Stimulated activated naive CD8-positive, alpha-beta T cell treated with anti-CD3 and anti-CD28 coated beads, Interleukin-15, Interleukin-2, amounts not matched to agents 100 ng/mL and 50 ng/mL, for 24 hours (primary cell): Measurements from ENCODE around the gene ACOT11.

Source experiments
- H3K27ac Mint-ChIP-seq: one replicate; pipeline ENCODE4 v1.8.0; 2021; ENCODE audit warnings: mild to moderate bottlenecking, mixed read lengths
- H3K27me3 Mint-ChIP-seq: one replicate; pipeline ENCODE4 v1.8.0; 2021; ENCODE audit warnings: mixed read lengths
- H3K36me3 Mint-ChIP-seq: one replicate; pipeline ENCODE4 v1.8.0; 2021; ENCODE audit warnings: low read depth, mixed read lengths
- H3K4me1 Mint-ChIP-seq: one replicate; pipeline ENCODE4 v1.8.0; 2021; ENCODE audit warnings: low read depth, mixed read lengths
- H3K4me3 Mint-ChIP-seq: one replicate; pipeline ENCODE4 v1.8.0; 2021; ENCODE audit warnings: mild to moderate bottlenecking, mixed read lengths
- H3K9me3 Mint-ChIP-seq: one replicate; pipeline ENCODE4 v1.8.0; 2021; ENCODE audit warnings: mixed read lengths

Gene ACOT11

GRCh38 chr1:54567961-54568360 lies 19.9 kb downstream of the ACOT11 start:
- H3K4me1 Mint-ChIP-seq = no peaks in the 10 kb centered on the region
- H3K27me3 Mint-ChIP-seq = no peaks in the 10 kb centered on the region
- no peak overlapping the region for H3K27ac Mint-ChIP-seq
- H3K9me3 Mint-ChIP-seq = no peaks in the 10 kb centered on the region
- H3K4me3 Mint-ChIP-seq = no peak overlapping the region
- no peaks in the 10 kb centered on the region for H3K36me3 Mint-ChIP-seq

GRCh38 chr1:54569339-54569738 lies 21.3 kb downstream of the ACOT11 start:
- no peak overlapping the region for H3K4me3 Mint-ChIP-seq
- no peaks in the 10 kb centered on the region for H3K27me3 Mint-ChIP-seq
- H3K27ac Mint-ChIP-seq = no peak overlapping the region
- no peaks in the 10 kb centered on the region for H3K9me3 Mint-ChIP-seq
- no peaks in the 10 kb centered on the region for H3K4me1 Mint-ChIP-seq
- no peaks in the 10 kb centered on the region for H3K36me3 Mint-ChIP-seq

- no peaks in the 10 kb centered on the region for H3K4me1 Mint-ChIP-seq
- no peaks in the 10 kb centered on the region for H3K9me3 Mint-ChIP-seq
- H3K4me3 Mint-ChIP-seq = no peak overlapping the region
- H3K36me3 Mint-ChIP-seq = no peaks in the 10 kb centered on the region
- H3K27ac Mint-ChIP-seq = no peak overlapping the region
- H3K27me3 Mint-ChIP-seq = no peaks in the 10 kb centered on the region
Observed at GRCh38 chr1:54570161-54570560, 22.1 kb downstream of the ACOT11 start.

- Mint-ChIP-seq H3K9me3 (no peaks in the 10 kb centered on the region), H3K27ac (no peak overlapping the region), H3K36me3 (no peaks in the 10 kb centered on the region), H3K4me1 (no peaks in the 10 kb centered on the region), H3K27me3 (no peaks in the 10 kb centered on the region), H3K4me3 (no peak overlapping the region)
Observed at GRCh38 chr1:54571326-54571725, 23.3 kb downstream of the ACOT11 start.

GRCh38 chr1:54571803-54572541 lies 23.9 kb downstream of the ACOT11 start:
- H3K27me3 Mint-ChIP-seq = no peaks in the 10 kb centered on the region
- no peaks in the 10 kb centered on the region for H3K36me3 Mint-ChIP-seq
- H3K4me1 Mint-ChIP-seq = no peaks in the 10 kb centered on the region
- H3K9me3 Mint-ChIP-seq = no peaks in the 10 kb centered on the region
- H3K27ac Mint-ChIP-seq = no peak overlapping the region
- no peak overlapping the region for H3K4me3 Mint-ChIP-seq

GRCh38 chr1:54572542-54572850 lies 24.5 kb downstream of the ACOT11 start:
- Mint-ChIP-seq H3K27me3 (no peaks in the 10 kb centered on the region), H3K36me3 (no peaks in the 10 kb centered on the region), H3K9me3 (no peaks in the 10 kb centered on the region), H3K4me3 (no peak overlapping the region), H3K27ac (no peak overlapping the region), H3K4me1 (no peaks in the 10 kb centered on the region)

- Mint-ChIP-seq H3K4me3 (no peak overlapping the region), H3K27ac (no peak overlapping the region), H3K9me3 (no peaks in the 10 kb centered on the region), H3K4me1 (no peaks in the 10 kb centered on the region), H3K27me3 (no peaks in the 10 kb centered on the region), H3K36me3 (no peaks in the 10 kb centered on the region)
Observed at GRCh38 chr1:54574158-54574778, 26.2 kb downstream of the ACOT11 start.

GRCh38 chr1:54575161-54575560 lies 27.1 kb downstream of the ACOT11 start:
- Mint-ChIP-seq H3K4me1 (no peaks in the 10 kb centered on the region), H3K27me3 (no peaks in the 10 kb centered on the region), H3K4me3 (no peak overlapping the region), H3K9me3 (no peaks in the 10 kb centered on the region), H3K27ac (no peak overlapping the region), H3K36me3 (no peaks in the 10 kb centered on the region)

- H3K27ac Mint-ChIP-seq = no peak overlapping the region
- H3K27me3 Mint-ChIP-seq = no peaks in the 10 kb centered on the region
- no peaks in the 10 kb centered on the region for H3K9me3 Mint-ChIP-seq
- H3K36me3 Mint-ChIP-seq = no peaks in the 10 kb centered on the region
- H3K4me3 Mint-ChIP-seq = no peak overlapping the region
- H3K4me1 Mint-ChIP-seq = no peaks in the 10 kb centered on the region
Observed at GRCh38 chr1:54575605-54576290, 27.7 kb downstream of the ACOT11 start.

GRCh38 chr1:54577612-54578011 lies 29.6 kb downstream of the ACOT11 start:
- Mint-ChIP-seq H3K36me3 (no peaks in the 10 kb centered on the region), H3K27ac (no peak overlapping the region), H3K9me3 (no peaks in the 10 kb centered on the region), H3K4me3 (no peak overlapping the region), H3K4me1 (no peaks in the 10 kb centered on the region), H3K27me3 (no peaks in the 10 kb centered on the region)

- no peak overlapping the region for H3K4me3 Mint-ChIP-seq
- H3K27ac Mint-ChIP-seq = no peak overlapping the region
- no peaks in the 10 kb centered on the region for H3K9me3 Mint-ChIP-seq
- H3K27me3 Mint-ChIP-seq = no peaks in the 10 kb centered on the region
- no peaks in the 10 kb centered on the region for H3K4me1 Mint-ChIP-seq
- no peaks in the 10 kb centered on the region for H3K36me3 Mint-ChIP-seq
Observed at GRCh38 chr1:54579337-54579781, 31.3 kb downstream of the ACOT11 start.

- H3K27ac Mint-ChIP-seq = no peak overlapping the region
- no peaks in the 10 kb centered on the region for H3K9me3 Mint-ChIP-seq
- no peaks in the 10 kb centered on the region for H3K36me3 Mint-ChIP-seq
- no peak overlapping the region for H3K4me3 Mint-ChIP-seq
- no peaks in the 10 kb centered on the region for H3K27me3 Mint-ChIP-seq
- no peaks in the 10 kb centered on the region for H3K4me1 Mint-ChIP-seq
Observed at GRCh38 chr1:54580856-54581550, 33.0 kb downstream of the ACOT11 start.

GRCh38 chr1:54581621-54582035 lies 33.6 kb downstream of the ACOT11 start:
- H3K27me3 Mint-ChIP-seq = no peaks in the 10 kb centered on the region
- H3K36me3 Mint-ChIP-seq = no peaks in the 10 kb centered on the region

GRCh38 chr1:54582566-54583306 lies 34.7 kb downstream of the ACOT11 start:
- H3K36me3 Mint-ChIP-seq = no peaks in the 10 kb centered on the region

More at GRCh38 chr1:54581621-54582035, 33.6 kb downstream of the ACOT11 start:
- Mint-ChIP-seq H3K9me3 (no peaks in the 10 kb centered on the region), H3K4me1 (no peaks in the 10 kb centered on the region), H3K4me3 (no peak overlapping the region), H3K27ac (no peak overlapping the region)

More at GRCh38 chr1:54582566-54583306, 34.7 kb downstream of the ACOT11 start:
- Mint-ChIP-seq H3K9me3 (no peaks in the 10 kb centered on the region), H3K4me1 (no peaks in the 10 kb centered on the region), H3K4me3 (no peak overlapping the region), H3K27ac (no peak overlapping the region), H3K27me3 (no peaks in the 10 kb centered on the region)
